Left lung (tissue), 10 donors: ENCODE data around the gene GPR26. TPM values are rescaled to one million over a fixed set of nuclear protein-coding genes. Genes with fewer than 3 reads are reported as not detected.

ENCODE experiments used
- ATAC-seq: fragments of 200-7000 bp; cut with Tn5 transposase; one replicate; pipeline ENCODE4 v1.9.1; 2020; ENCODE audit warnings: moderate library complexity
- DNase-seq, 4 donors: peaks; one replicate each; pipeline ENCODE4 v3.0.0-alpha.2; 2013 to 2020
- H3K27ac ChIP-seq, 2 donors: fragments of 200-600 bp; sonication (generic) in 1 of 2; one replicate each; pipeline versions ENCODE4 v1.5.0 to v1.8.0; 2020 to 2021
- H3K27me3 ChIP-seq, 2 donors: fragments of 200-600 bp; sonication (generic) in 1 of 2; one replicate each; pipeline versions ENCODE4 v1.5.0 to v1.8.0; 2020 to 2021
- H3K36me3 ChIP-seq, 2 donors: fragments of 200-600 bp; sonication (generic) in 1 of 2; one replicate each; pipeline versions ENCODE4 v1.5.0 to v1.8.0; 2020 to 2021
- H3K4me1 ChIP-seq, 2 donors: fragments of 200-600 bp; one replicate each; pipeline ENCODE4 v1.8.0; 2021
- H3K4me3 ChIP-seq, 2 donors: fragments of 200-600 bp; sonication (generic) in 1 of 2; one replicate each; pipeline versions ENCODE4 v1.5.0 to v1.8.0; 2020 to 2021; ENCODE audit warnings: mild to moderate bottlenecking in 1 of 2
- H3K9me3 ChIP-seq, 2 donors: fragments of 200-600 bp; sonication (generic) in 1 of 2; one replicate each; pipeline versions ENCODE4 v1.5.0 to v1.8.0; 2020 to 2021
- intact Hi-C, 2 donors: fragments of 100-400 bp; cut with DNase I; formaldehyde crosslinking; loops; one replicate each; pipeline versions ENCODE4 v1.11.2 to v1.14.2; 2022
- polyA plus RNA-seq, 6 donors: library from polyadenylated mRNA; unstranded; fragments of 120-200 nt; gene quantifications; one replicate each; pipeline ENCODE4 v1.2.1, GENCODE V29; 2013; ENCODE audit not compliant: insufficient read length in 6 of 6
- total RNA-seq, 2 donors: library from RNA; stranded (reverse); fragmentation: NEBNext Ultra II Directional; extraction: Animal tissue kit (Norgen Biotek cat#: 25700); gene quantifications; one replicate each; pipeline ENCODE4 v1.2.1, GENCODE V29; 2021
- TF ChIP-seq, protein P1 (sequence below), 2 donors: fragments of 200-600 bp; sonication (generic) in 1 of 2; IDR thresholded peaks; one replicate each; pipeline versions ENCODE4 v1.5.0 to v1.8.0; 2021; ENCODE audit warnings: antibody characterized with exemption in 2 of 2
- donor health status: DM: no; HTN: yes; CAD: no.
- donor health status: DM: no; HTN: no; CAD: no.

Gene GPR26
- total and polyA plus RNA-seq, 8 donors: 0.01 TPM; not detected in 7

DNA sequence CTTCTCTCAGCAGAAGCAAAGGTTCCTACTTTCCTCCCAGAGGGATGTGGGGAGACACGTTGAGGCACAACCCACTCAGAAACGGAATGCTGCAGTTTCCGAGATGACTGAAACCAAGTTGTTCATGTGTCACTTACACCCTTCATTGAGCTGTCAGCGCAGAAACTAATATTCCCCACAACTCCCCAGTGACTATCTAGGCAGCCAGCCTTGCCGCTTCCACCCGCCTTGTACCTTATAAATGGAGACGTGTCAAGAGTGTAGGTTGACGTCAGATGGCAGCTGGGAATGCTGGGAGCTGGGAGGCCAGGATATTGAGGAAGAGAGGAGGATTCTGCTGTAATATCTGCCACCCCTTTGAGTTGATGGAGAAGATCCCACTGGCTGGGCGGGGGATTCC, 15.1 kb downstream of the GPR26 start:
- H3K4me1 ChIP-seq: no peaks in the 10 kb centered on the region
- TF ChIP-seq, protein P1, sequence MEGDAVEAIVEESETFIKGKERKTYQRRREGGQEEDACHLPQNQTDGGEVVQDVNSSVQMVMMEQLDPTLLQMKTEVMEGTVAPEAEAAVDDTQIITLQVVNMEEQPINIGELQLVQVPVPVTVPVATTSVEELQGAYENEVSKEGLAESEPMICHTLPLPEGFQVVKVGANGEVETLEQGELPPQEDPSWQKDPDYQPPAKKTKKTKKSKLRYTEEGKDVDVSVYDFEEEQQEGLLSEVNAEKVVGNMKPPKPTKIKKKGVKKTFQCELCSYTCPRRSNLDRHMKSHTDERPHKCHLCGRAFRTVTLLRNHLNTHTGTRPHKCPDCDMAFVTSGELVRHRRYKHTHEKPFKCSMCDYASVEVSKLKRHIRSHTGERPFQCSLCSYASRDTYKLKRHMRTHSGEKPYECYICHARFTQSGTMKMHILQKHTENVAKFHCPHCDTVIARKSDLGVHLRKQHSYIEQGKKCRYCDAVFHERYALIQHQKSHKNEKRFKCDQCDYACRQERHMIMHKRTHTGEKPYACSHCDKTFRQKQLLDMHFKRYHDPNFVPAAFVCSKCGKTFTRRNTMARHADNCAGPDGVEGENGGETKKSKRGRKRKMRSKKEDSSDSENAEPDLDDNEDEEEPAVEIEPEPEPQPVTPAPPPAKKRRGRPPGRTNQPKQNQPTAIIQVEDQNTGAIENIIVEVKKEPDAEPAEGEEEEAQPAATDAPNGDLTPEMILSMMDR (IDR thresholded peaks at IDR 0.05): no peak
- no peak overlapping the region for H3K4me3 ChIP-seq
- intact Hi-C loops: no loop called here
- peaks cover 0 to 27% of the 10 kb centered on the region in 2 donors for H3K27me3 ChIP-seq
- DNase-seq (no peak), ATAC-seq (no peak)
- no peak overlapping the region for H3K27ac ChIP-seq
- no peaks in the 10 kb centered on the region for H3K9me3 ChIP-seq
- H3K36me3 ChIP-seq: no peaks in the 10 kb centered on the region

DNA sequence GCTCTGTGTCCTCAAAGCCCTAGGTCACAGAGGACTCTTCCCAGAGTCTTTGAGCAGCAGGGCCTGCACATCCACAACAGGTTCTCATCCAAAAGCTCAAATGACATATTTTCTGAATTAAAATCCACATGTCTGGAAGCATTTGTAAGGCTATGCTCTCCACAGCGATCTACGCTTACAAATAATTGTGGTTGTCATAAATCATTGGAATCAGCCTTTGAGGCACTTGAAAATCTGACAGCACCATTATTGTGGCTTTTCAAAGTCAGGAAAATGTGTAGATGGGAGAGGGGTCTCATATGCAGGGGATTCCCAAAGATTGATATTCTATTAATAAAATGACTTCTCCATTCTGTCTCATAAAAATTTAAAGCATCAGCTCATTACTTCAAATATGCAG, 16.3 kb downstream of the GPR26 start:
- ATAC-seq (no peak), DNase-seq (no peak)
- TF ChIP-seq, protein P1 (IDR thresholded peaks at IDR 0.05): no peak
- intact Hi-C loops: no loop called here
- Histone ChIP-seq H3K4me3 (no peak overlapping the region), H3K27ac (no peak overlapping the region), H3K36me3 (no peaks in the 10 kb centered on the region), H3K4me1 (no peaks in the 10 kb centered on the region), H3K9me3 (no peaks in the 10 kb centered on the region), H3K27me3 (peaks cover 0 to 27% of the 10 kb centered on the region in 2 donors)

DNA sequence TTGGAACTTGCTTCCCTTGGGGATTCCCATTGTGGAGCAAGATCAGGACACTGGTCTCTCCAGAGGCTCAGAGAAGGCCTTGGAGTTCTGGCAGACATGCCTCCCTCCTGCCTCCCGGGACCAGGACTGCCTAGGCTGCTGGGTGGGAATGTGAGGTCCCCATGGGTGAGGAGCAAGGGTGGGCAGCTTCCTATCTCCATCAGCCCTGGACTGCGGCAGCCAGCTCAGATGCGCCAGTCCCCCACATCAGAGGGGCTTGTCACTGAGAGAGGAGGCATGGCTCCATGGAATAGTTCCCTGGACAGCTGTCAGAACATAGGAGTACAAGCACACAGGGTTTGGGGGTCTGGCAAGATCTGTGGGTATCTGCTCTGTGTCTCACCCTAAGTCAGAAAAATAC, 17.3 kb downstream of the GPR26 start:
- Histone ChIP-seq H3K4me1 (no peaks in the 10 kb centered on the region), H3K4me3 (no peak overlapping the region), H3K36me3 (no peaks in the 10 kb centered on the region), H3K27me3 (peaks cover 0 to 27% of the 10 kb centered on the region in 2 donors), H3K9me3 (no peaks in the 10 kb centered on the region), H3K27ac (no peak overlapping the region)
- DNase-seq (no peak), ATAC-seq (no peak)
- TF ChIP-seq, protein P1 (IDR thresholded peaks at IDR 0.05): no peak
- intact Hi-C loops: no loop called here

DNA sequence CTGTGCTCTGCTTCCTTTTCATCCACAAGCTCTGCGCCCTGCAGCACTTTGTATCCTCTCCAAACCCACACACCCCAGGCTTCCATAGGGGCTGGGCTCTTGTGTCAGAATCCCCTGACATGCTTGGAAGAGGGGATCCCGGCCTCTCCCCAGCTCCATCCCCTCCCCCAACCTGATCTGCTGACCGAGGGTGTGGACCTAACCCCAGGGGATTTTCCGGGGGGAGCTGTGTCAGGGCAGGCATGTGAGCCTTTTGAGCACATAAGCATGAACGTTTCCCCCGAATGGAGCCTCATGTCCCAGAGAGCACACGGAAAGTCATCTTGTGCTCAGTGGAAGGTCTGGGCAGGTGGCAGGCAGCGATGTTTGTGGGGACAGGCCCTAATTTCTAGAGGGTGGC, 17.7 kb downstream of the GPR26 start:
- Histone ChIP-seq H3K4me1 (no peaks in the 10 kb centered on the region), H3K36me3 (no peaks in the 10 kb centered on the region), H3K27me3 (peaks cover 0 to 27% of the 10 kb centered on the region in 2 donors), H3K4me3 (no peak overlapping the region), H3K27ac (no peak overlapping the region), H3K9me3 (no peaks in the 10 kb centered on the region)
- DNase-seq (no peak), ATAC-seq (no peak)
- intact Hi-C loops: no loop called here
- TF ChIP-seq, protein P1 (IDR thresholded peaks at IDR 0.05): no peak

DNA sequence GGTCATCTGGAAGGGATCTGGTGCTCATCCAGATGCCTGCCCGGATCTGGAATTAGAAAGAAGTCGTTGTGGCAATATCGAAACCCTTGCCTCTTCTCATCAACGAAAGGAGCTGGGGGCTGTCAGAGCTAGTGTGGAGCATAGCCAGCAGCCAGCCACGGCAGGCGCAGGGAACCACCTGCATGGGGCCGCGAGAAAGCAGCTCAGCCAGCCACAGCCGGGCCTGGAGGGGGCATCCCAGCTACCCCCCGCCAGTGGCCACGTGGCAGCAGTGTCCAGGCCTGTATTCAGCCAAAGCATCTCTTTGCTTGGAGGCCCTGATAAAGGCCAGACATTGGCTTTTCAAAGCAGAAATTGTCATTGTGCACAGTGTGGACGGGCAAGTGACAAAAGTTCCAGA, 19.1 kb downstream of the GPR26 start:
- DNase-seq: no peak
- no peaks in the 10 kb centered on the region for H3K36me3 ChIP-seq
- H3K4me1 ChIP-seq: no peaks in the 10 kb centered on the region
- no peak for ATAC-seq
- no peak overlapping the region for H3K4me3 ChIP-seq
- no peaks in the 10 kb centered on the region for H3K9me3 ChIP-seq
- no peak overlapping the region for H3K27ac ChIP-seq
- H3K27me3 ChIP-seq: peaks cover 0 to 27% of the 10 kb centered on the region in 2 donors
- intact Hi-C loops: no loop called here
- TF ChIP-seq, protein P1 (IDR thresholded peaks at IDR 0.05): no peak
